Stomach (tissue), 19 donors: Measurements from ENCODE around the gene TTC4. TPM values are rescaled to one million over a fixed set of nuclear protein-coding genes. Genes with fewer than 3 reads are reported as not detected.

Experiments used
- DNase-seq, 2 donors: peaks; one replicate each; pipeline versions ENCODE4 v3.0.0 to v3.0.0-alpha.2; 2013 to 2019
- H3K27ac ChIP-seq, 5 donors: fragments of 200-600 bp in 4 of 5; sonication (generic) in 4 of 5; one replicate each; pipeline ENCODE4 v1.5.1; 2013 to 2019; ENCODE audit warnings: mild to moderate bottlenecking in 1 of 5, moderate library complexity in 1 of 5
- H3K27me3 ChIP-seq, 3 donors: fragments of 200-600 bp; sonication (generic); one replicate each; pipeline ENCODE4 v1.5.1; 2017 to 2019; ENCODE audit warnings: mixed run types in 1 of 3
- H3K36me3 ChIP-seq, 4 donors: fragments of 200-600 bp; sonication (generic); 1 replicate in 3 of 4; 2 replicates in 1 of 4; pipeline ENCODE4 v1.5.1; 2016 to 2019
- H3K4me1 ChIP-seq, 4 donors: fragments of 200-600 bp; sonication (generic); one replicate each; pipeline ENCODE4 v1.5.1; 2016 to 2019
- H3K4me3 ChIP-seq, 4 donors: fragments of 200-600 bp; sonication (generic) in 3 of 4; one replicate each; pipeline ENCODE4 v1.5.1; 2016 to 2019; ENCODE audit warnings: mild to moderate bottlenecking in 1 of 4
- H3K9me3 ChIP-seq, 4 donors: fragments of 200-600 bp; sonication (generic); one replicate each; pipeline ENCODE4 v1.5.1; 2016 to 2019
- CTCF ChIP-seq, 7 experiments: fragments of 450-650 bp in 4 of 7; fragments of 200-600 bp in 3 of 7; sonication (generic) in 3 of 7; IDR thresholded peaks; one replicate each; pipeline ENCODE4 v1.5.1; 2016 to 2019; ENCODE audit warnings: antibody characterized with exemption in 7 of 7, control low read depth in 2 of 7, mild to moderate bottlenecking in 1 of 7
- EP300 ChIP-seq: sonication (generic); formaldehyde crosslinking; IDR thresholded peaks from one replicate; pipeline ENCODE4 v1.6.1; 2017; ENCODE audit warnings: antibody characterized with exemption
- POLR2A ChIP-seq, 4 donors: fragments of 450-650 bp; IDR thresholded peaks; one replicate each; pipeline ENCODE4 v1.6.1; 2016; ENCODE audit warnings: antibody characterized with exemption in 4 of 4, control low read depth in 2 of 4, mild to moderate bottlenecking in 1 of 4, moderate library complexity in 1 of 4
- POLR2AphosphoS5 ChIP-seq, 3 donors: sonication (generic); formaldehyde crosslinking; IDR thresholded peaks; one replicate each; pipeline ENCODE4 v1.6.1; 2016; ENCODE audit warnings: antibody characterized with exemption in 3 of 3
- WGBS, 5 donors: extraction: QIAGEN DNeasy Blood & Tissue Kit in 3 of 5; methylation state at CpG; one replicate each; pipeline versions ENCODE4 v1.1.5 to v1.1.7; 2013 to 2018; 5-methylcytosine and 5-hydroxymethylcytosine counted together
- intact Hi-C: fragments of 100-400 bp; cut with DNase I; formaldehyde crosslinking; loops from one replicate; pipeline ENCODE4 v1.15.1; 2023; ENCODE audit warnings: low total_unique reads
- long read RNA-seq, 10 donors: transcript quantifications; one replicate each; lab custom pipeline, GENCODE V29; 2026
- polyA plus RNA-seq, 3 donors: library from polyadenylated mRNA; stranded (reverse); fragments of 200-250 nt; gene quantifications; one replicate each; pipeline ENCODE4 v1.2.3, GENCODE V29; 2013
- total RNA-seq, 5 donors: library from RNA; depleted of rRNA; stranded (reverse); fragments of >200 nt; gene quantifications; one replicate each; pipeline versions ENCODE4 v1.1.0 to v1.2.3, GENCODE V29; 2014 to 2016
- donor health status: healthy with polysubstance abuse.
- donor health status: Bipolar disorder and iron deficiency.
- donor health status: healthy.

TTC4 gene
- total RNA-seq (10 to 100 TPM in 3 of 5 donors, 1 to 10 TPM in 2; 1.4 to 66.1 (median 17.8) TPM), polyA plus RNA-seq (10 to 100 TPM; 11.7 to 14.2 (median 12.6) TPM)
- long read RNA-seq, donor 1, partial matches to known transcripts = 0 of 1 reads
- long read RNA-seq, donor 1, other reads (novel, unspliced or antisense) = 0 of 1 reads
- long read RNA-seq, donor 2, partial matches to known transcripts = 0 of 5 reads
- long read RNA-seq, donor 2, other reads (novel, unspliced or antisense) = 0 of 5 reads
- long read RNA-seq, donor 3, partial matches to known transcripts = 0 of 4 reads
- long read RNA-seq, donor 3, other reads (novel, unspliced or antisense) = 0 of 4 reads
- long read RNA-seq, donor 4 = 0 reads
- long read RNA-seq, donor 5, partial matches to known transcripts = 0 of 5 reads
- long read RNA-seq, donor 5, other reads (novel, unspliced or antisense) = 0 of 5 reads
- long read RNA-seq, donor 6 = 0 reads
- long read RNA-seq, donor 7, transcript TTC4-201 (10 exons, 2,395 nt) = major isoform, 5 of 6 reads
- long read RNA-seq, donor 7, partial matches to known transcripts = 0 of 6 reads
- long read RNA-seq, donor 7, other reads (novel, unspliced or antisense) = 0 of 6 reads
- long read RNA-seq, donor 8, transcript TTC4-201 (10 exons, 2,395 nt) = major isoform, 6 of 7 reads
- long read RNA-seq, donor 8, partial matches to known transcripts = 0 of 7 reads
- long read RNA-seq, donor 8, other reads (novel, unspliced or antisense) = 0 of 7 reads
- long read RNA-seq, donor 9, transcript TTC4-204 (3 exons, 549 nt) = major isoform, 5 of 9 reads
- long read RNA-seq, donor 9, partial matches to known transcripts = 0 of 9 reads
- long read RNA-seq, donor 9, other reads (novel, unspliced or antisense) = 0 of 9 reads
- long read RNA-seq, donor 10, partial matches to known transcripts = 0 of 5 reads
- long read RNA-seq, donor 10, other reads (novel, unspliced or antisense) = 0 of 5 reads

GRCh38 chr1:54715493-54716298, at the start of gene TTC4:
TTC4 (plus strand) TSS chr1:54715861; CDS start chr1:54715909, 48 bp downstream.
- intact Hi-C loops = no loop called here
- peak; percentile 87 to 94 for DNase-seq
- WGBS, 5 donors = 0 to 1% (median 1%) methylated on average over 37 to 51 of the region's 51 CpGs
- peaks cover 0 to 33% (median 29%) of the 10 kb centered on the region in 4 donors for H3K36me3 ChIP-seq
- peak within 1 kb of the TSS; percentile 84 to 94 (median 90) for H3K4me3 ChIP-seq
- peak within 1 kb of the TSS; percentile 62 to 89 (median 82) for H3K27ac ChIP-seq
- H3K4me1 ChIP-seq = peaks cover 7 to 36% (median 16%) of the 10 kb centered on the region in 4 donors
- no peaks in the 10 kb centered on the region for H3K9me3 ChIP-seq
- no peaks in the 10 kb centered on the region for H3K27me3 ChIP-seq
- TF ChIP-seq EP300 (no peak), POLR2AphosphoS5 (IDR thresholded peaks at IDR 0.05) (peak; percentile 60 to 90 (median 68)), POLR2A (IDR thresholded peaks at IDR 0.05) (no peak), CTCF (IDR thresholded peaks at IDR 0.05) (no peak)

GRCh38 chr1:54666333-54666732, 49.3 kb upstream of the TTC4 start:
- H3K4me3 ChIP-seq = no peak overlapping the region
- H3K9me3 ChIP-seq = no peaks in the 10 kb centered on the region
- no peak for TF ChIP-seq POLR2AphosphoS5 (IDR thresholded peaks at IDR 0.05)
- no peak for TF ChIP-seq CTCF (IDR thresholded peaks at IDR 0.05)
- TF ChIP-seq EP300 = no peak
- no peak for TF ChIP-seq POLR2A (IDR thresholded peaks at IDR 0.05)
- DNase-seq = no peak
- H3K4me1 ChIP-seq = no peaks in the 10 kb centered on the region
- H3K27ac ChIP-seq = no peak overlapping the region
- intact Hi-C loops = no loop called here
- no peaks in the 10 kb centered on the region for H3K27me3 ChIP-seq
- 82 to 98% (median 94%) methylated on average over 6 of the region's 6 CpGs for WGBS, 5 donors
- peaks cover 0 to 8% (median 0%) of the 10 kb centered on the region in 4 donors for H3K36me3 ChIP-seq

GRCh38 chr1:54667797-54668196, 47.9 kb upstream of the TTC4 start:
- Histone ChIP-seq H3K27ac (no peak overlapping the region), H3K36me3 (peaks cover 0 to 8% (median 0%) of the 10 kb centered on the region in 4 donors), H3K4me1 (no peaks in the 10 kb centered on the region), H3K27me3 (no peaks in the 10 kb centered on the region), H3K4me3 (no peak overlapping the region), H3K9me3 (no peaks in the 10 kb centered on the region)
- 73 to 95% (median 89%) methylated on average over 2 of the region's 2 CpGs for WGBS, 5 donors
- intact Hi-C loops = no loop called here
- TF ChIP-seq POLR2A (IDR thresholded peaks at IDR 0.05) (no peak), POLR2AphosphoS5 (IDR thresholded peaks at IDR 0.05) (no peak), EP300 (no peak), CTCF (IDR thresholded peaks at IDR 0.05) (no peak)
- DNase-seq = no peak
